Embryonic facial prominence (tissue), 1 donor: ENCODE measurements around the gene ADAMTSL4.
A peak's percentile ranks its signal among the peaks of the same experiment; 100 is the strongest.
"Not testable (repeated sequence)": the region's sequence is repeated elsewhere in the genome, so short reads cannot be mapped to it uniquely, and the experiment has no call there.

ENCODE experiments used
- DNase-seq: peaks from one replicate; pipeline ENCODE4 v3.0.0-alpha.2; 2016; ENCODE audit errors: extremely low spot score

ADAMTSL4 gene

GRCh38 chr1:150555198-150555970 is 6.2 kb downstream of the ADAMTSL4 start:
- DNase-seq: no peak

GRCh38 chr1:150555971-150556865 is 7.0 kb downstream of the ADAMTSL4 start:
- no peak for DNase-seq

GRCh38 chr1:150557065-150557600 is 7.9 kb downstream of the ADAMTSL4 start:
- no peak for DNase-seq

GRCh38 chr1:150557813-150558212 is 8.6 kb downstream of the ADAMTSL4 start:
- DNase-seq: no peak

GRCh38 chr1:150558303-150558704 is 9.1 kb downstream of the ADAMTSL4 start:
- DNase-seq: no peak

GRCh38 chr1:150558761-150559655 is 9.8 kb downstream of the ADAMTSL4 start:
- DNase-seq: no peak

- DNase-seq: no peak
Observed at GRCh38 chr1:150559656-150560010, 10.4 kb downstream of the ADAMTSL4 start.

- no peak for DNase-seq
Observed at GRCh38 chr1:150560011-150560438, 10.8 kb downstream of the ADAMTSL4 start.

GRCh38 chr1:150560576-150561253 is 11.5 kb downstream of the ADAMTSL4 start:
- no peak for DNase-seq

GRCh38 chr1:150561254-150561973 is 12.2 kb downstream of the ADAMTSL4 start:
- DNase-seq: peak; percentile 89

- DNase-seq: peak; percentile 91
Observed at GRCh38 chr1:150561974-150562445, 12.8 kb downstream of the ADAMTSL4 start.

- no peak for DNase-seq
Observed at GRCh38 chr1:150562446-150563339, 13.5 kb downstream of the ADAMTSL4 start.

GRCh38 chr1:150563340-150564038 is 14.3 kb downstream of the ADAMTSL4 start:
- no peak for DNase-seq

- DNase-seq: no peak
Observed at GRCh38 chr1:150564051-150564991, 15.1 kb downstream of the ADAMTSL4 start.

- not testable (repeated sequence) for DNase-seq
Observed at GRCh38 chr1:150565240-150565991, 16.2 kb downstream of the ADAMTSL4 start.

- DNase-seq: no peak
Observed at GRCh38 chr1:150566589-150567340, 17.6 kb downstream of the ADAMTSL4 start.
